ENCODE measurements around the gene SSH2. TPM values are rescaled to one million over a fixed set of nuclear protein-coding genes. Genes with fewer than 3 reads are reported as not detected.
"Not testable (repeated sequence)": the region's sequence is repeated elsewhere in the genome, so short reads cannot be mapped to it uniquely, and the experiment has no call there.

SSH2 gene
- total and polyA plus RNA-seq, 7 experiments from 2014 or later = 33.9 to 109 (median 76.2) TPM

DNA sequence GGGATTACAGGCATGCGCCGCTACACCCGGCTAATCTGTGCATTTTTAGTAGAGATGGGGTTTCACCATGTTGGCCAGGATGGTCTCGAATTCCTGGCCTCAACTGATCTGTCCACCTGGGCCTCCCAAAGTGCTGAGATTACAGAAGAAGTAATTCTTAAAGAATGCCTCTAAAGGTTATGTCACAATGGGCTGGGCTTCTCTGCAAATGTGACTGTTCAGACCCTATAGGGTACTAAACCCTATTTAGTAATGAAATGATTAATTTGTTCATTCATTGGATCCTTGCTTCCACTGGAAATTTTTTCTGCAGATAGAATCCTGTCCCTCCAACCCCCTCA lies 198.5 kb downstream of the SSH2 start:
- ATAC-seq (no peak), DNase-seq (no peak)
- Mint-ChIP-seq H3K27me3 (no peaks in the 10 kb centered on the region), H3K27ac (peak overlapping the region in 6 of 9 donors; percentile 44 to 91 (median 60)), H3K4me3 (no peak overlapping the region), H3K9me3 (peaks cover 0 to 15% (median 0%) of the 10 kb centered on the region in 11 donors), H3K4me1 (peaks cover 21 to 82% (median 72%) of the 10 kb centered on the region in 7 donors), H3K36me3 (peaks cover 9 to 42% (median 14%) of the 10 kb centered on the region in 5 donors)
- ChIA-PET CTCF (no interaction called here), POLR2A (interaction anchor here (4.2 kb wide), 1 partner anchor 8 kb away, joined by 24 read pairs; no protein-coding TSS in a partner anchor)
- no peak overlapping the region for H3K4me3 ChIP-seq (ENCODE audit: low read length)
- H3K36me3 ChIP-seq (ENCODE audit: control insufficient read depth in 2 of 3, insufficient read depth in 3 of 3, low read length in 3 of 3) = peaks cover 0 to 12% (median 0%) of the 10 kb centered on the region in 3 experiments
- H3K27ac ChIP-seq (ENCODE audit: low read depth, low read length) = no peak overlapping the region
- intact Hi-C loops (cut with micrococcal nuclease) = no loop called here
- H3K4me1 ChIP-seq (ENCODE audit: control insufficient read depth in 2 of 2, insufficient read depth in 2 of 2, low read length in 2 of 2) = peaks cover 11 to 21% of the 10 kb centered on the region in 2 donors
- no peaks in the 10 kb centered on the region for H3K9me3 ChIP-seq (ENCODE audit: control insufficient read depth in 2 of 3, low read length in 3 of 3)
- no peaks in the 10 kb centered on the region for H3K27me3 ChIP-seq (ENCODE audit: control insufficient read depth in 2 of 2, insufficient read depth in 2 of 2, low read length in 2 of 2)

DNA sequence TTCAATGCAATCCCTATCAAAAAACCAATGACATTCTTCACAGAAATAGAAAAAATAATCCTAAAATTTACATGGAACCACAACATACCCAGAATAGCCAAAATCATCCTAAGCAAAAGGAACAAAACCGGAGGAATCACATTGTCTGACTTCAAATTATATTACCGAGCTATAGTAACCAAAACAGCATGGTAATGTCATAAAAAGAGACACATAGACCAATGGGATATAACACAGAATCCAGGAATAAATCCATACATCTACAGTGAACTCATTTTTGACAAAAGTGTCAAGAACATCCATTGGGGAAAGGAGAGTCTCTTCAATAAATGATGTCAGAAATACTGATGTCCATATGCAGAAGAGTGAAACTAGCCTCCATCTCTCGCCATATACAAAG lies 201.5 kb downstream of the SSH2 start:
- CTCF ChIA-PET = no interaction called here

DNA sequence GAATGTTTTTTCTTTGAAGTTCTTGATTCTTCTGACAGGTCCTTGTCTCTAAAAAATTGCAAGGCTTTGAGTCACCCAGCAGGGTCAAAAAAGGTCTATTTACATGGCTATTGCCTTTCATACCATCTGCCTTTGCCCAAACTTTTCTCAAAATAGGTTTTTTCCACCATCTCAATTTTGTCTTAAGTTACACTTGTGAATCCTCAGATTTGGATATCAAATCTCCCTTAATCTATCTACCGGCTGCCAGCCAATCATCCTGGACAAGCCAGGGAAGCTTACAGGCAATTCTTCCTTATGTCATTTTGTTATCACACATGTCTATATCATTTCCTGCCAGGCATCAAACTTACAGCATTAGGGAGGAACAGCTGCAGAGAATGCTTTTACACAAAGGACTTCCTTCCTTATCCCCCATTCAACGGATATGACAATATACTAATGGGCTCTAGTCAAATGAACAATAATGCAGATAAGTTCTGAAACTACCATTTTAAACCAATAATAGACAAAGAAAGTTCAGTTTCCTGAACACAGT lies 203.2 kb downstream of the SSH2 start:
- ATAC-seq (peak; percentile 67), DNase-seq (peak in 7 of 9 donors; percentile 50 to 71 (median 60))
- Mint-ChIP-seq H3K9me3 (peaks cover 0 to 15% (median 0%) of the 10 kb centered on the region in 11 donors), H3K4me3 (peak overlapping the region; percentile 24 to 70 (median 58)), H3K27ac (peak overlapping the region; percentile 40 to 97 (median 89)), H3K4me1 (peaks cover 48 to 85% (median 78%) of the 10 kb centered on the region in 7 donors), H3K36me3 (peaks cover 13 to 28% (median 18%) of the 10 kb centered on the region in 5 donors), H3K27me3 (no peaks in the 10 kb centered on the region)
- ChIA-PET POLR2A (interaction anchor here (0.6 to 2.3 kb wide), 6 partner anchors 11 to 34 kb away, joined by 3 to 20 read pairs (median 4); no protein-coding TSS in a partner anchor), CTCF (interaction anchor here (1.2 to 1.3 kb wide), 2 partner anchors 87 to 205 kb away, joined by 3 read pairs; no protein-coding TSS in a partner anchor)
- Histone ChIP-seq H3K36me3 (ENCODE audit: control insufficient read depth in 2 of 3, insufficient read depth in 3 of 3, low read length in 3 of 3) (no peaks in the 10 kb centered on the region), H3K27ac (ENCODE audit: low read depth, low read length) (peak overlapping the region; percentile 64), H3K4me1 (ENCODE audit: control insufficient read depth in 2 of 2, insufficient read depth in 2 of 2, low read length in 2 of 2) (peaks cover 51 to 55% of the 10 kb centered on the region in 2 donors), H3K27me3 (ENCODE audit: control insufficient read depth in 2 of 2, insufficient read depth in 2 of 2, low read length in 2 of 2) (no peaks in the 10 kb centered on the region), H3K4me3 (ENCODE audit: low read length) (no peak overlapping the region), H3K9me3 (ENCODE audit: control insufficient read depth in 2 of 3, low read length in 3 of 3) (no peaks in the 10 kb centered on the region)
- intact Hi-C loops (cut with micrococcal nuclease) = no loop called here

More for the DNA sequence above, 201.5 kb downstream of the SSH2 start:
- peaks cover 41 to 83% (median 77%) of the 10 kb centered on the region in 7 donors for H3K4me1 Mint-ChIP-seq
- H3K27ac Mint-ChIP-seq = peak overlapping the region in 8 of 9 donors; percentile 85 to 97 (median 92)
- H3K27me3 ChIP-seq (ENCODE audit: control insufficient read depth in 2 of 2, insufficient read depth in 2 of 2, low read length in 2 of 2) = no peaks in the 10 kb centered on the region
- H3K9me3 ChIP-seq (ENCODE audit: control insufficient read depth in 2 of 3, low read length in 3 of 3) = no peaks in the 10 kb centered on the region
- ATAC-seq (no peak), DNase-seq (no peak)
- peaks cover 35 to 46% of the 10 kb centered on the region in 2 donors for H3K4me1 ChIP-seq (ENCODE audit: control insufficient read depth in 2 of 2, insufficient read depth in 2 of 2, low read length in 2 of 2)
- H3K9me3 Mint-ChIP-seq = peaks cover 0 to 15% (median 0%) of the 10 kb centered on the region in 11 donors
- H3K27me3 Mint-ChIP-seq = no peaks in the 10 kb centered on the region
- peaks cover 13 to 31% (median 18%) of the 10 kb centered on the region in 5 donors for H3K36me3 Mint-ChIP-seq
- intact Hi-C loops (cut with micrococcal nuclease) = no loop called here
- POLR2A ChIA-PET = no interaction called here
- H3K36me3 ChIP-seq (ENCODE audit: control insufficient read depth in 2 of 3, insufficient read depth in 3 of 3, low read length in 3 of 3) = no peaks in the 10 kb centered on the region
- H3K4me3 Mint-ChIP-seq = peak overlapping the region in 3 of 10 donors; percentile 2 to 26 (median 24)
- no peak overlapping the region for H3K4me3 ChIP-seq (ENCODE audit: low read length)
- H3K27ac ChIP-seq (ENCODE audit: low read depth, low read length) = no peak overlapping the region

DNA sequence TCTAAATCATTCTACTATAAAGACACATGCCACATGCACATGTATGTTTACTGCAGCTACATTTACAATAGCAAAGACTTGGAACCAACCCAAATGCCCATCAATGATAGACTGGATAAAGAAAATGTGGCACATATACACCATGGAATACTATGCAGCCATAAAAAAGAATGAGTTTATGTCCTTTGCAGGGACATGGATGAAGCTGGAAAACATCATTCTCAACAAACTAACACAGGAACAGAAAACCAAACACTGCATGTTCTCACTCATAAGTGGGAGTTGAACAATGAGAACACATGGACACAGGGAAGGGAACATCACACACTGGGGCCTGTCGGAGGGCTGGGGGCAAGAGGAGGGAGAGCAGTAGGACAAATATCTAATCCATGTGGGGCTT lies 204.6 kb downstream of the SSH2 start:
- H3K27ac ChIP-seq (ENCODE audit: low read depth, low read length); H3K4me3 ChIP-seq (ENCODE audit: low read length); H3K27me3 Mint-ChIP-seq; H3K36me3 ChIP-seq (ENCODE audit: control insufficient read depth in 2 of 3, insufficient read depth in 3 of 3, low read length in 3 of 3); intact Hi-C loops (cut with micrococcal nuclease); ATAC-seq; H3K9me3 ChIP-seq (ENCODE audit: control insufficient read depth in 2 of 3, low read length in 3 of 3); DNase-seq; H3K27me3 ChIP-seq (ENCODE audit: control insufficient read depth in 2 of 2, insufficient read depth in 2 of 2, low read length in 2 of 2): not testable (repeated sequence)
- H3K4me1 ChIP-seq (ENCODE audit: control insufficient read depth in 2 of 2, insufficient read depth in 2 of 2, low read length in 2 of 2) = peaks cover 58 to 66% of the 10 kb centered on the region in 2 donors
- ChIA-PET POLR2A (interaction anchor here (4.7 to 5.4 kb wide), 2 partner anchors 18 to 35 kb away, joined by 52 to 102 read pairs; no protein-coding TSS in a partner anchor), CTCF (interaction anchor here (0.7 kb wide), 1 partner anchor 42 kb away, joined by 3 read pairs; no protein-coding TSS in a partner anchor)
- peaks cover 58 to 91% (median 84%) of the 10 kb centered on the region in 7 donors for H3K4me1 Mint-ChIP-seq
- peaks cover 0 to 15% (median 0%) of the 10 kb centered on the region in 11 donors for H3K9me3 Mint-ChIP-seq
- peak overlapping the region; percentile 73 to 97 (median 89) for H3K27ac Mint-ChIP-seq
- H3K36me3 Mint-ChIP-seq = peaks cover 13 to 28% (median 14%) of the 10 kb centered on the region in 5 donors
- H3K4me3 Mint-ChIP-seq = peak overlapping the region in 9 of 10 donors; percentile 12 to 63 (median 55)

DNA sequence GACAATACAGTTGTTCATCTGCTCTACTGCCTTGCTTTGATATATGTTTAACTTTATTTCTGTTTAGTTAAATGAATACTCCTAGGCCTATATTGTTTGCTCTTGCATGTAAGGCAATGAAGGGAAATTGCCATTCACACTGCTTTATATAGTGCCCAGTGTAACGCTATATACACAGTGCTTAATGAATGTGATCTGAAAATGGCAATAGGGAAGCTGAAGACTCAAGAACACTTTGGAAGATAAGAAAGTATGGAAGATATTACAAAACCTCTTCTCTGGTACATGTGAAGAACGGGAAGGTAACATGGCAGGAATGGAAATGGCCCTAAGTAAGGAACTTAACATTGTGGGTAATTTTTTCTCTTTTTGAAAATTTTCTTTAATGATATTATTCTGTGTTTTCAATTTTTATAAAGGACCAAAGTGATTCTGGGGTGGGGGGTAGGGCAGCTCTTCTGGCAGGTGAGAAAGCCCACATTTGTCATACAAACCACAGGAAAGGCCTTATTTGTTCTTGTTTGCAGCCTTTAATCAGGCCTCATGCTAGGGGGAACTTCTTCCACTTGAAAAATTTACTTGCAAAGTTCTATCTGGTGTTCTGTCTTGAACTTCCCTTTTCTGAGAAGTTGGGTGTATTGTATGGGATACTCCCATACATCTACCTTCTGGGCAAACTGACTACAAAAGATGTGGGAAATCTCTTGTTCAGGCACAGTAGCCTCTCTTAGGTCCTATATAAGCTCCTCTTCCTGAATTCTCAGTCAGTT lies 206.6 kb downstream of the SSH2 start:
- H3K4me1 Mint-ChIP-seq = peaks cover 57 to 94% (median 85%) of the 10 kb centered on the region in 7 donors
- Histone ChIP-seq H3K27me3 (ENCODE audit: control insufficient read depth in 2 of 2, insufficient read depth in 2 of 2, low read length in 2 of 2) (no peaks in the 10 kb centered on the region), H3K4me3 (ENCODE audit: low read length) (peak overlapping the region; percentile 32), H3K27ac (ENCODE audit: low read depth, low read length) (peak overlapping the region; percentile 72), H3K9me3 (ENCODE audit: control insufficient read depth in 2 of 3, low read length in 3 of 3) (no peaks in the 10 kb centered on the region), H3K4me1 (ENCODE audit: control insufficient read depth in 2 of 2, insufficient read depth in 2 of 2, low read length in 2 of 2) (peaks cover 58 to 77% of the 10 kb centered on the region in 2 donors), H3K36me3 (ENCODE audit: control insufficient read depth in 2 of 3, insufficient read depth in 3 of 3, low read length in 3 of 3) (no peaks in the 10 kb centered on the region)
- no peaks in the 10 kb centered on the region for H3K27me3 Mint-ChIP-seq
- peaks cover 4 to 23% (median 16%) of the 10 kb centered on the region in 5 donors for H3K36me3 Mint-ChIP-seq
- intact Hi-C loops (cut with micrococcal nuclease) = loop anchor here (1.0 to 5.0 kb wide), 5 partner anchors 17 to 41 kb away; no protein-coding TSS in a partner anchor
- CTCF ChIA-PET = interaction anchor here (0.6 to 2.5 kb wide), 13 partner anchors 9 to 661 kb away, joined by 3 to 10 read pairs (median 4); no protein-coding TSS in a partner anchor
- H3K4me3 Mint-ChIP-seq = peak overlapping the region; percentile 55 to 92 (median 74)
- H3K9me3 Mint-ChIP-seq = peaks cover 0 to 10% (median 0%) of the 10 kb centered on the region in 11 donors
- ATAC-seq (peak; percentile 40), DNase-seq (peak in 6 of 9 donors; percentile 25 to 47 (median 32))
- H3K27ac Mint-ChIP-seq = peak overlapping the region; percentile 47 to 98 (median 92)
- POLR2A ChIA-PET = interaction anchor here (0.6 to 5.4 kb wide), 16 partner anchors 9 to 107 kb away, joined by 3 to 102 read pairs (median 4); no protein-coding TSS in a partner anchor
